Natural killer cell (primary cell): ENCODE data around the gene RNF13. TPM values are rescaled to one million over a fixed set of nuclear protein-coding genes. Genes with fewer than 3 reads are reported as not detected.

Experiments used
- ATAC-seq, 3 donors: fragments of 150-1000 bp in 2 of 3; fragments of 200-7000 bp in 1 of 3; cut with Tn5 transposase; 1 replicate in 1 of 3; 2 replicates in 2 of 3; pipeline ENCODE4 v1.10.0; 2021; ENCODE audit warnings: mild to moderate bottlenecking in 2 of 3, moderate library complexity in 2 of 3
- DNase-seq, 2 donors: peaks; one replicate each; pipeline versions ENCODE4 v3.0.0 to v3.0.0-alpha.2; 2013 to 2021; ENCODE audit warnings: mixed read lengths in 1 of 2
- H3K27ac ChIP-seq: one replicate; pipeline ENCODE4 v1.5.1; 2013; ENCODE audit warnings: mild to moderate bottlenecking, low read length
- H3K27me3 ChIP-seq: one replicate; pipeline ENCODE4 v1.6.1; 2013; ENCODE audit warnings: low read length; ENCODE audit not compliant: control insufficient read depth, insufficient read depth
- H3K36me3 ChIP-seq: one replicate; pipeline ENCODE4 v1.6.1; 2013; ENCODE audit warnings: low read length; ENCODE audit not compliant: control insufficient read depth, insufficient read depth
- H3K4me1 ChIP-seq: one replicate; pipeline ENCODE4 v1.6.1; 2013; ENCODE audit warnings: low read length; ENCODE audit not compliant: control insufficient read depth, insufficient read depth
- H3K4me3 ChIP-seq: one replicate; pipeline ENCODE4 v1.5.1; 2013; ENCODE audit warnings: low read length
- H3K9me3 ChIP-seq: one replicate; pipeline ENCODE4 v1.6.1; 2013; ENCODE audit warnings: low read length; ENCODE audit not compliant: control insufficient read depth, insufficient read depth
- H3K27ac Mint-ChIP-seq, 2 donors: one replicate each; pipeline ENCODE4 v1.8.0; 2022; ENCODE audit warnings: mild to moderate bottlenecking in 2 of 2, mixed read lengths in 2 of 2, moderate library complexity in 1 of 2
- H3K27me3 Mint-ChIP-seq, 2 donors: one replicate each; pipeline ENCODE4 v1.8.0; 2022; ENCODE audit warnings: low read depth in 2 of 2, mixed read lengths in 2 of 2
- H3K36me3 Mint-ChIP-seq: one replicate; pipeline ENCODE4 v1.8.0; 2022; ENCODE audit warnings: mixed read lengths
- H3K4me1 Mint-ChIP-seq, 2 donors: one replicate each; pipeline ENCODE4 v1.8.0; 2022; ENCODE audit warnings: mixed read lengths in 2 of 2
- H3K4me3 Mint-ChIP-seq: one replicate; pipeline ENCODE4 v1.8.0; 2022; ENCODE audit warnings: mild to moderate bottlenecking, moderate library complexity, mixed read lengths
- H3K9me3 Mint-ChIP-seq, 2 donors: one replicate each; pipeline ENCODE4 v1.8.0; 2022; ENCODE audit warnings: mixed read lengths in 2 of 2
- CTCF ChIP-seq: fragments of 200-600 bp; IDR thresholded peaks from one replicate; pipeline ENCODE4 v1.8.0; 2022; ENCODE audit warnings: antibody characterized with exemption
- WGBS: methylation state at CpG from one replicate; pipeline ENCODE4 v1.1.7; 2013; ENCODE audit warnings: missing lambda C conversion rate; ENCODE audit not compliant: insufficient coverage; 5-methylcytosine and 5-hydroxymethylcytosine counted together
- intact Hi-C: fragments of 100-400 bp; cut with micrococcal nuclease; formaldehyde crosslinking; loops from one replicate; pipeline ENCODE4 v1.14.2; 2022
- total RNA-seq, 4 donors: library from RNA; stranded (reverse); fragments of 120-200 nt in 1 of 4; gene quantifications; one replicate each; pipeline versions ENCODE4 v1.2.3 to v1.2.4, GENCODE V29; 2013 to 2022

Gene RNF13
- total RNA-seq, 3 donors from 2014 or later (not counting 1 experiment from before 2014, with no cell fraction given): 57.4 to 69.7 (median 66.6) TPM

- H3K36me3 Mint-ChIP-seq: no peaks in the 10 kb centered on the region
- no peak for DNase-seq
- no peaks in the 10 kb centered on the region for H3K9me3 Mint-ChIP-seq
- intact Hi-C loops: no loop called here
- no peaks in the 10 kb centered on the region for H3K27me3 ChIP-seq
- H3K27ac ChIP-seq: no peak overlapping the region
- no peak overlapping the region for H3K4me3 ChIP-seq
- no CpG with 5 or more reads among the region's 3 CpGs for WGBS
- H3K4me3 Mint-ChIP-seq: no peak overlapping the region
- H3K4me1 ChIP-seq: no peaks in the 10 kb centered on the region
- peaks cover 17 to 36% of the 10 kb centered on the region in 2 donors for H3K4me1 Mint-ChIP-seq
- no peak overlapping the region for H3K27ac Mint-ChIP-seq
- no peaks in the 10 kb centered on the region for H3K36me3 ChIP-seq
- ATAC-seq: no peak
- no peaks in the 10 kb centered on the region for H3K27me3 Mint-ChIP-seq
- TF ChIP-seq CTCF: no peak
- H3K9me3 ChIP-seq: no peaks in the 10 kb centered on the region
Observed at GRCh38 chr3:149957361-149958125, 144.5 kb downstream of the RNF13 start.

- Mint-ChIP-seq H3K27me3 (no peaks in the 10 kb centered on the region), H3K4me1 (peaks cover 13 to 32% of the 10 kb centered on the region in 2 donors), H3K4me3 (no peak overlapping the region), H3K36me3 (no peaks in the 10 kb centered on the region), H3K27ac (no peak overlapping the region), H3K9me3 (no peaks in the 10 kb centered on the region)
- H3K4me1 ChIP-seq: no peaks in the 10 kb centered on the region
- H3K27ac ChIP-seq: no peak overlapping the region
- ATAC-seq: no peak
- no peak for TF ChIP-seq CTCF
- WGBS: 85% methylated on average over 3 of the region's 3 CpGs
- H3K4me3 ChIP-seq: no peak overlapping the region
- no peaks in the 10 kb centered on the region for H3K9me3 ChIP-seq
- intact Hi-C loops: no loop called here
- DNase-seq: no peak
- no peaks in the 10 kb centered on the region for H3K27me3 ChIP-seq
- no peaks in the 10 kb centered on the region for H3K36me3 ChIP-seq
Observed at GRCh38 chr3:149958171-149958796, 145.3 kb downstream of the RNF13 start.

- intact Hi-C loops: no loop called here
- Histone ChIP-seq H3K9me3 (no peaks in the 10 kb centered on the region), H3K36me3 (no peaks in the 10 kb centered on the region), H3K27ac (no peak overlapping the region), H3K27me3 (no peaks in the 10 kb centered on the region), H3K4me1 (no peaks in the 10 kb centered on the region), H3K4me3 (no peak overlapping the region)
- H3K4me3 Mint-ChIP-seq: no peak overlapping the region
- ATAC-seq (no peak), DNase-seq (no peak)
- no peaks in the 10 kb centered on the region for H3K9me3 Mint-ChIP-seq
- TF ChIP-seq CTCF: no peak
- no peak overlapping the region for H3K27ac Mint-ChIP-seq
- H3K4me1 Mint-ChIP-seq: peaks cover 6 to 24% of the 10 kb centered on the region in 2 donors
- no peaks in the 10 kb centered on the region for H3K36me3 Mint-ChIP-seq
- no peaks in the 10 kb centered on the region for H3K27me3 Mint-ChIP-seq
Observed at GRCh38 chr3:149959443-149959842, 146.4 kb downstream of the RNF13 start.
